Spleen (tissue), 7 donors: Measurements from ENCODE around the gene NEU3.

ENCODE experiments used
- CTCF ChIP-seq, 11 experiments: fragments of 200-600 bp in 7 of 11; fragments of 450-650 bp in 4 of 11; sonication (generic) in 4 of 11; IDR thresholded peaks in 8 of 11; conservative IDR thresholded peaks in 3 of 11; 1 replicate in 7 of 11; 2 replicates in 4 of 11; pipeline versions ENCODE4 v1.4.0 to v1.8.0; 2016 to 2021; ENCODE audit warnings: antibody characterized with exemption in 11 of 11, inconsistent platforms in 4 of 11, mild to moderate bottlenecking in 1 of 11
- POLR2A ChIP-seq, 3 donors: fragments of 450-650 bp; IDR thresholded peaks; one replicate each; pipeline ENCODE4 v1.5.1; 2017; ENCODE audit warnings: antibody characterized with exemption in 3 of 3, mild to moderate bottlenecking in 1 of 3
- donor health status: DM: no; HTN: no; CAD: no; lungs with moderate emphysema.
- donor health status: DM: no; HTN: no; CAD: no.
- donor health status: DM: no; HTN: no; CAD: no.

GRCh38 chr11:74992852-74993251 is 4.1 kb downstream of the NEU3 start:
- TF ChIP-seq CTCF (IDR thresholded peaks at IDR 0.05 in 8 of 11, conservative IDR thresholded peaks at IDR 0.05 in 3 of 11): no peak
- no peak for TF ChIP-seq POLR2A (IDR thresholded peaks at IDR 0.05)
